Measurements from ENCODE around the gene STAT3.

DNA sequence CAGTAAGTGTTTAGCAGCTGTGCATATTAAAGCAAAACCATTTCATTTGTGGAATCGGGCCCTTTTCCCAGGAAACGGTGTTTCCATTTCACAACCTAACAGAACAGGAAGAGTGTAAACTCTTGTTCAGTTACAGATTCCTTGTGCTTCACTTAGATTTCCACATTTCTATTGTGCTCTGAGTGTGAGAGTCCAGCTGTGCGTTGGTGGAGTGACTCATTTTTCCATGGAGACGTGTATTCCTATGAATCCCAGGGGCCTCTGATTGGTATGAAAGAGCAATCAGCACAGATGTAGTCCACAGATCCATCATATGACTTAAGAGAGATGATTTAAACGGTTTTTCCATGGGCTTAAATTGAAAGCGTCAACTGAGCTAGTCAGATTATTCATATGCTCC, 48.1 kb upstream of the STAT3 start:
- TF ChIP-seq, protein P1, sequence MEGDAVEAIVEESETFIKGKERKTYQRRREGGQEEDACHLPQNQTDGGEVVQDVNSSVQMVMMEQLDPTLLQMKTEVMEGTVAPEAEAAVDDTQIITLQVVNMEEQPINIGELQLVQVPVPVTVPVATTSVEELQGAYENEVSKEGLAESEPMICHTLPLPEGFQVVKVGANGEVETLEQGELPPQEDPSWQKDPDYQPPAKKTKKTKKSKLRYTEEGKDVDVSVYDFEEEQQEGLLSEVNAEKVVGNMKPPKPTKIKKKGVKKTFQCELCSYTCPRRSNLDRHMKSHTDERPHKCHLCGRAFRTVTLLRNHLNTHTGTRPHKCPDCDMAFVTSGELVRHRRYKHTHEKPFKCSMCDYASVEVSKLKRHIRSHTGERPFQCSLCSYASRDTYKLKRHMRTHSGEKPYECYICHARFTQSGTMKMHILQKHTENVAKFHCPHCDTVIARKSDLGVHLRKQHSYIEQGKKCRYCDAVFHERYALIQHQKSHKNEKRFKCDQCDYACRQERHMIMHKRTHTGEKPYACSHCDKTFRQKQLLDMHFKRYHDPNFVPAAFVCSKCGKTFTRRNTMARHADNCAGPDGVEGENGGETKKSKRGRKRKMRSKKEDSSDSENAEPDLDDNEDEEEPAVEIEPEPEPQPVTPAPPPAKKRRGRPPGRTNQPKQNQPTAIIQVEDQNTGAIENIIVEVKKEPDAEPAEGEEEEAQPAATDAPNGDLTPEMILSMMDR (conservative IDR thresholded peaks at IDR 0.05; ENCODE audit: low read depth, low read length): no peak
- TF ChIP-seq EZH2 (IDR thresholded peaks at IDR 0.05; ENCODE audit: borderline replicate concordance, low read depth, low read length, poor library complexity, severe bottlenecking): no peak

Data from A673 (cell line).